PC-3 (cell line): ENCODE results near the gene ZFP3.
"Not testable (repeated sequence)": the region's sequence is repeated elsewhere in the genome, so short reads cannot be mapped to it uniquely, and the experiment has no call there.

Experiments used
- CTCF ChIP-seq: fragments of 300-600 bp; sonication (generic); conservative IDR thresholded peaks from 2 replicates; pipeline ENCODE4 v1.5.1; 2017; ENCODE audit warnings: antibody characterized with exemption, low read depth, mild to moderate bottlenecking, low read length
- EZH2 ChIP-seq: fragments of 300-600 bp; sonication (generic); IDR thresholded peaks from one replicate; pipeline ENCODE4 v1.6.1; 2017; ENCODE audit warnings: antibody characterized with exemption, mild to moderate bottlenecking, low read length; ENCODE audit not compliant: unreplicated experiment
- EZH2phosphoT487 ChIP-seq: fragments of 300-600 bp; sonication (generic); IDR thresholded peaks from 2 replicates; pipeline ENCODE4 v1.6.1; 2018; ENCODE audit warnings: mild to moderate bottlenecking, antibody characterized with exemption, low read length, borderline replicate concordance

- not testable (repeated sequence) for TF ChIP-seq EZH2phosphoT487, CTCF, EZH2
These were observed 51.5 kb downstream of the ZFP3 start for GRCh38 chr17:5129770-5130169.
